ENCODE data around the gene NXPH1. TPM values are rescaled to one million over a fixed set of nuclear protein-coding genes. Genes with fewer than 3 reads are reported as not detected.

Gene NXPH1
- total and polyA plus RNA-seq, 9 of the 15 experiments (the other 6 are each of a cell fraction or from before 2014, with no cell fraction given), result 0.16 TPM; not detected in 8

DNA sequence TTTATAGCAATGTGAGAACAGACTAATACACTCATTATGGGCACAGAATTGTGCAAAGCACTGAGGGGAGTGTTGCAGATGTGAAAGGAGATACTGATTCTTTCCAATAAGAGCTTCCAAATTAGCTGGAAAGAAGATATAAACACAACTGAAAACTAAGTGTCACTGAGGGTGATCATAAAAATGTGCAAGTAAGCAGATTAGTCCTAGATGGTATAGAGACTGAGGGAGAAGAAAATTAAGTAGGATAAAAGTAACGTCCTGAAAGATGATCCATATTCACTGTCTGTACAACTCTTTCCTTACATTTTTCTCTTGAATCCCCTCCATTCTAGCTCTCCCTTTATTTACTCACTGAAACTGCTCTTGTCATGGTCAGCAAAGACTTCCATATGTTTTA, 11.2 kb upstream of the NXPH1 start:
- H3K36me3 ChIP-seq (ENCODE audit: control insufficient read depth, insufficient read depth, low read length), result no peaks in the 10 kb centered on the region
- ATAC-seq, result no peak
- DNase-seq (ENCODE audit: extremely low read depth in 1 of 4, low spot score in 3 of 4), result no peak
- H3K9me3 ChIP-seq (replicated peaks; ENCODE audit: control insufficient read depth, insufficient read depth, low read depth, low read length), result no peaks in the 10 kb centered on the region
- no peaks in the 10 kb centered on the region; a peak in 2 of 5 replicates for H3K27me3 ChIP-seq (ENCODE audit: control insufficient read depth in 2 of 2, insufficient read depth in 2 of 2, low read length in 2 of 2)
- H3K27ac ChIP-seq (ENCODE audit: extremely low read depth, low read depth, low read length), result no peak overlapping the region
- H3K79me2 ChIP-seq (ENCODE audit: control insufficient read depth, insufficient read depth, low read length), result no peaks in the 10 kb centered on the region
- ChIA-PET POLR2A (no interaction called here), CTCF (ENCODE audit: low intra/inter-chr PET ratio) (no interaction called here)
- no peaks in the 10 kb centered on the region for H3K9me1 ChIP-seq (ENCODE audit: control insufficient read depth, insufficient read depth, low read length)
- H3K4me3 ChIP-seq, result no peak overlapping the region
- intact Hi-C loops (cut with micrococcal nuclease), result no loop called here
- in situ Hi-C loops (cut with MboI), result loop anchor here (25.0 kb wide), 1 partner anchor 1990 kb away; no protein-coding TSS in a partner anchor
- H3K4me1 ChIP-seq (replicated peaks in 1 of 2; ENCODE audit: control insufficient read depth in 2 of 2, insufficient read depth in 2 of 2, low read length in 2 of 2), result no peaks in the 10 kb centered on the region
- FAIRE-seq, result no peak
- 0% methylated on average over 1 of the region's 1 CpG for WGBS (ENCODE audit: insufficient coverage, low coverage, missing lambda C conversion rate)
- no peaks in the 10 kb centered on the region for H4K20me1 ChIP-seq (replicated peaks; ENCODE audit: control insufficient read depth, insufficient read depth, low read length)
- no TSS peak for BruUV-seq (replicated peaks)
- TF ChIP-seq ZNF444 (CRISPR knock-in tag; IDR thresholded peaks at IDR 0.05), result no peak
- peak; percentile 46; the same call in 1 of the 2 replicates for TF ChIP-seq C11orf30 (IDR thresholded peaks at IDR 0.05; ENCODE audit: low read depth)
- TF ChIP-seq MAFG (tag; conservative IDR thresholded peaks at IDR 0.05), result peak; percentile 52; the same call in 1 of the 2 replicates
- TF ChIP-seq ZNF316 (IDR thresholded peaks at IDR 0.05), result peak; percentile 55
- no peak overlapping the region for H2AFZ ChIP-seq (ENCODE audit: low read depth, low read length)
- no peak overlapping the region for H3K4me2 ChIP-seq (ENCODE audit: insufficient read depth, low read length)
- H3K9ac ChIP-seq (ENCODE audit: insufficient read depth in 1 of 2, low read depth in 2 of 2, low read length in 2 of 2), result no peak overlapping the region

DNA sequence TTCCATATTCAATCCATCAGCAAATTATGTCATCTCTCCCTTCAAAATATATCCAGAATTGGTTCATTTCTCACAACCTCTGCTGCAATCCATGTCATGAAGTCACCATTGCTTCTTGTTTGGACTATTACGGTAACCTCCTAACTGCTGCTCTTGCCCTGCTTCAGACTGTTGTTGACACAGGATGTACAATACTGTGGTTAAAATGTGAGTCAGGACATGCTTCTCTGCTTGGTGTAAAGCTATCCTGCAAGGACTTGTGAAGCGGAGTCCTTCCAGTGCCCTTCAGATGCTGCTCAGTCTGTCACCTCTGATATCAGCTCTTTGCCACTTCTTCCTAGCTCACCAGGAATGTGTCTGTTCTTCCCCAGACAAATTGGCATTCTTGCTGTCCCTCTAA, 10.4 kb upstream of the NXPH1 start:
- H3K9me3 ChIP-seq (replicated peaks; ENCODE audit: control insufficient read depth, insufficient read depth, low read depth, low read length), result no peaks in the 10 kb centered on the region
- H2AFZ ChIP-seq (ENCODE audit: low read depth, low read length), result no peak overlapping the region
- H3K4me2 ChIP-seq (ENCODE audit: insufficient read depth, low read length), result no peak overlapping the region
- H4K20me1 ChIP-seq (replicated peaks; ENCODE audit: control insufficient read depth, insufficient read depth, low read length), result no peaks in the 10 kb centered on the region
- DNase-seq (ENCODE audit: extremely low read depth in 1 of 4, low spot score in 3 of 4), result no peak
- 4% methylated on average over 2 of the region's 2 CpGs for WGBS (ENCODE audit: insufficient coverage, low coverage, missing lambda C conversion rate)
- no peak overlapping the region for H3K4me3 ChIP-seq
- no peaks in the 10 kb centered on the region for H3K9me1 ChIP-seq (ENCODE audit: control insufficient read depth, insufficient read depth, low read length)
- ChIA-PET CTCF (ENCODE audit: low intra/inter-chr PET ratio) (no interaction called here), POLR2A (interaction anchor here (0.7 kb wide), 1 partner anchor 11 kb away, joined by 3 read pairs; no protein-coding TSS in a partner anchor)
- H3K36me3 ChIP-seq (ENCODE audit: control insufficient read depth, insufficient read depth, low read length), result no peaks in the 10 kb centered on the region
- no peaks in the 10 kb centered on the region for H3K79me2 ChIP-seq (ENCODE audit: control insufficient read depth, insufficient read depth, low read length)
- TF ChIP-seq, protein P1, sequence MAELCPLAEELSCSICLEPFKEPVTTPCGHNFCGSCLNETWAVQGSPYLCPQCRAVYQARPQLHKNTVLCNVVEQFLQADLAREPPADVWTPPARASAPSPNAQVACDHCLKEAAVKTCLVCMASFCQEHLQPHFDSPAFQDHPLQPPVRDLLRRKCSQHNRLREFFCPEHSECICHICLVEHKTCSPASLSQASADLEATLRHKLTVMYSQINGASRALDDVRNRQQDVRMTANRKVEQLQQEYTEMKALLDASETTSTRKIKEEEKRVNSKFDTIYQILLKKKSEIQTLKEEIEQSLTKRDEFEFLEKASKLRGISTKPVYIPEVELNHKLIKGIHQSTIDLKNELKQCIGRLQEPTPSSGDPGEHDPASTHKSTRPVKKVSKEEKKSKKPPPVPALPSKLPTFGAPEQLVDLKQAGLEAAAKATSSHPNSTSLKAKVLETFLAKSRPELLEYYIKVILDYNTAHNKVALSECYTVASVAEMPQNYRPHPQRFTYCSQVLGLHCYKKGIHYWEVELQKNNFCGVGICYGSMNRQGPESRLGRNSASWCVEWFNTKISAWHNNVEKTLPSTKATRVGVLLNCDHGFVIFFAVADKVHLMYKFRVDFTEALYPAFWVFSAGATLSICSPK (IDR thresholded peaks at IDR 0.05; ENCODE audit: borderline replicate concordance), result no peak
- TF ChIP-seq NR2C1 (IDR thresholded peaks at IDR 0.05), result no peak
- TF ChIP-seq NR2C1 (tag; IDR thresholded peaks at IDR 0.05), result no peak
- no peak for TF ChIP-seq ZKSCAN3 (CRISPR knock-in tag; IDR thresholded peaks at IDR 0.05)
- TF ChIP-seq IFI16 (CRISPR knock-in tag; IDR thresholded peaks at IDR 0.05), result no peak
- in situ Hi-C loops (cut with MboI) (loop anchor here (25.0 kb wide), 1 partner anchor 1989 kb away; no protein-coding TSS in a partner anchor), intact Hi-C loops (cut with micrococcal nuclease) (no loop called here)
- no peak for FAIRE-seq
- H3K4me1 ChIP-seq (replicated peaks in 1 of 2; ENCODE audit: control insufficient read depth in 2 of 2, insufficient read depth in 2 of 2, low read length in 2 of 2), result no peaks in the 10 kb centered on the region
- H3K27me3 ChIP-seq (ENCODE audit: control insufficient read depth in 2 of 2, insufficient read depth in 2 of 2, low read length in 2 of 2), result no peaks in the 10 kb centered on the region; a peak in 1 of 5 replicates
- no peak overlapping the region for H3K9ac ChIP-seq (ENCODE audit: insufficient read depth in 1 of 2, low read depth in 2 of 2, low read length in 2 of 2)
- no peak overlapping the region for H3K27ac ChIP-seq (ENCODE audit: extremely low read depth, low read depth, low read length)
- no peak for ATAC-seq
- no TSS peak for BruUV-seq (replicated peaks)
